Activated CD8-positive, alpha-beta memory T cell treated with anti-CD3 and anti-CD28 coated beads, Interleukin-2, amount 50 U/mL, for 48 hours (primary cell): ENCODE data around the gene IFNAR1.

Experiments used
- DNase-seq: peaks from one replicate; pipeline ENCODE4 v3.0.0-alpha.2; 2020

IFNAR1 gene

GRCh38 chr21:33324291-33325221, at the start of gene IFNAR1:
IFNAR1 (plus strand) TSS chr21:33324970; CDS start chr21:33325056, 86 bp downstream.
- DNase-seq, result peak; percentile 98

GRCh38 chr21:33278721-33279120, 46.0 kb upstream of the IFNAR1 start:
- no peak for DNase-seq

- no peak for DNase-seq
Observed at GRCh38 chr21:33279330-33279820, 45.4 kb upstream of the IFNAR1 start.

- no peak for DNase-seq
Observed at GRCh38 chr21:33281096-33281652, 43.6 kb upstream of the IFNAR1 start.

GRCh38 chr21:33283203-33283602, 41.6 kb upstream of the IFNAR1 start:
- DNase-seq, result no peak

GRCh38 chr21:33286076-33286475, 38.7 kb upstream of the IFNAR1 start:
- DNase-seq, result no peak

GRCh38 chr21:33286600-33287456, 37.9 kb upstream of the IFNAR1 start:
- no peak for DNase-seq

- no peak for DNase-seq
Observed at GRCh38 chr21:33289199-33289819, 35.5 kb upstream of the IFNAR1 start.

GRCh38 chr21:33290441-33290840, 34.3 kb upstream of the IFNAR1 start:
- DNase-seq, result no peak

- DNase-seq, result no peak
Observed at GRCh38 chr21:33291686-33292085, 33.1 kb upstream of the IFNAR1 start.

- DNase-seq, result no peak
Observed at GRCh38 chr21:33292724-33293123, 32.0 kb upstream of the IFNAR1 start.

GRCh38 chr21:33293136-33293535, 31.6 kb upstream of the IFNAR1 start:
- DNase-seq, result no peak

GRCh38 chr21:33293811-33294216, 31.0 kb upstream of the IFNAR1 start:
- DNase-seq, result no peak

- DNase-seq, result no peak
Observed at GRCh38 chr21:33296156-33296555, 28.6 kb upstream of the IFNAR1 start.

GRCh38 chr21:33299181-33299752, 25.5 kb upstream of the IFNAR1 start:
- DNase-seq, result no peak

GRCh38 chr21:33300701-33301631, 23.8 kb upstream of the IFNAR1 start:
- DNase-seq, result no peak

- DNase-seq, result no peak
Observed at GRCh38 chr21:33301632-33302002, 23.2 kb upstream of the IFNAR1 start.

GRCh38 chr21:33302055-33302454, 22.7 kb upstream of the IFNAR1 start:
- DNase-seq, result no peak

GRCh38 chr21:33302796-33303195, 22.0 kb upstream of the IFNAR1 start:
- DNase-seq, result no peak

GRCh38 chr21:33305344-33305671, 19.5 kb upstream of the IFNAR1 start:
- DNase-seq, result no peak

GRCh38 chr21:33305938-33306337, 18.8 kb upstream of the IFNAR1 start:
- DNase-seq, result no peak
